Neuronal stem cell (in vitro differentiated cells): ENCODE data around the gene PIGX. TPM values are rescaled to one million over a fixed set of nuclear protein-coding genes. Genes with fewer than 3 reads are reported as not detected.

ENCODE experiments used
- DNase-seq: peaks from one replicate; pipeline ENCODE4 v3.0.0-alpha.2; 2013; ENCODE audit warnings: low spot score
- H2AFZ ChIP-seq: one replicate; pipeline ENCODE4 v1.6.1; 2013; ENCODE audit warnings: mild to moderate bottlenecking, low read length, inconsistent platforms
- H2AK5ac ChIP-seq: 2 replicates; pipeline ENCODE4 v1.6.1; 2013; ENCODE audit warnings: low read depth, mild to moderate bottlenecking, inconsistent platforms, low read length, moderate library complexity, mixed read lengths
- H2BK120ac ChIP-seq: 2 replicates; pipeline ENCODE4 v1.6.1; 2013; ENCODE audit warnings: low read depth, mild to moderate bottlenecking, inconsistent platforms, low read length, moderate library complexity, mixed read lengths
- H2BK12ac ChIP-seq: one replicate; pipeline ENCODE4 v1.6.1; 2013; ENCODE audit warnings: low read length, inconsistent platforms
- H2BK15ac ChIP-seq: 2 replicates; pipeline ENCODE4 v1.6.1; 2013; ENCODE audit warnings: mild to moderate bottlenecking, low read length, inconsistent platforms, mixed read lengths
- H2BK5ac ChIP-seq: one replicate; pipeline ENCODE4 v1.6.1; 2013; ENCODE audit warnings: inconsistent platforms, mild to moderate bottlenecking, low read length, moderate library complexity
- H3K14ac ChIP-seq: one replicate; pipeline ENCODE4 v1.6.1; 2013; ENCODE audit warnings: low read length, inconsistent platforms
- H3K18ac ChIP-seq: 2 replicates; pipeline ENCODE4 v1.6.1; 2013; ENCODE audit warnings: low read length, inconsistent platforms
- H3K23ac ChIP-seq: 2 replicates; pipeline ENCODE4 v1.6.1; 2013; ENCODE audit warnings: low read depth, mild to moderate bottlenecking, mixed read lengths, low read length, inconsistent platforms; ENCODE audit not compliant: poor library complexity
- H3K27ac ChIP-seq: replicated peaks from 3 replicates; pipeline ENCODE4 v1.5.1; 2013; ENCODE audit warnings: low read length, inconsistent platforms
- H3K27me3 ChIP-seq, 3 experiments: 2 replicates each; pipeline ENCODE4 v1.6.1; 2013; ENCODE audit warnings: low read length in 3 of 3, mild to moderate bottlenecking in 2 of 3, inconsistent platforms in 1 of 3, low read depth in 1 of 3, mixed read lengths in 1 of 3, moderate library complexity in 1 of 3; ENCODE audit not compliant: control insufficient read depth in 3 of 3, insufficient read depth in 3 of 3
- H3K36me3 ChIP-seq, 2 donors: replicated peaks in 1 of 2; 2 replicates each; pipeline ENCODE4 v1.6.1; 2013; ENCODE audit warnings: low read length in 2 of 2; ENCODE audit not compliant: control insufficient read depth in 2 of 2, insufficient read depth in 2 of 2
- H3K4ac ChIP-seq: 2 replicates; pipeline ENCODE4 v1.6.1; 2013; ENCODE audit warnings: inconsistent platforms, mild to moderate bottlenecking, low read length, moderate library complexity
- H3K4me1 ChIP-seq, 2 donors: 1 replicate in 1 of 2; 2 replicates in 1 of 2; pipeline ENCODE4 v1.6.1; 2013; ENCODE audit warnings: low read length in 2 of 2, low read depth in 1 of 2; ENCODE audit not compliant: control insufficient read depth in 2 of 2, insufficient read depth in 1 of 2
- H3K4me2 ChIP-seq: one replicate; pipeline ENCODE4 v1.6.1; 2013; ENCODE audit warnings: mild to moderate bottlenecking, low read length, inconsistent platforms; ENCODE audit not compliant: insufficient read depth, poor library complexity, severe bottlenecking
- H3K4me3 ChIP-seq, 2 donors: 2 replicates each; pipeline ENCODE4 v1.5.1; 2013; ENCODE audit warnings: low read length in 2 of 2, mild to moderate bottlenecking in 2 of 2, inconsistent platforms in 1 of 2, moderate library complexity in 1 of 2
- H3K79me1 ChIP-seq: one replicate; pipeline ENCODE4 v1.6.1; 2013; ENCODE audit warnings: low read depth, mild to moderate bottlenecking, inconsistent platforms, low read length, moderate library complexity
- H3K9ac ChIP-seq: one replicate; pipeline ENCODE4 v1.6.1; 2013; ENCODE audit warnings: mild to moderate bottlenecking, low read depth, low read length, inconsistent platforms; ENCODE audit not compliant: poor library complexity
- H3K9me3 ChIP-seq, 2 donors: replicated peaks in 1 of 2; 2 replicates each; pipeline versions ENCODE3 to v1.6.1; 2013; ENCODE audit warnings: low read length in 2 of 2, mild to moderate bottlenecking in 2 of 2, inconsistent platforms in 1 of 2, low read depth in 1 of 2, mixed read lengths in 1 of 2, moderate library complexity in 1 of 2; ENCODE audit not compliant: control insufficient read depth in 2 of 2, insufficient read depth in 1 of 2
- H4K8ac ChIP-seq: one replicate; pipeline ENCODE4 v1.6.1; 2013; ENCODE audit warnings: low read depth, mild to moderate bottlenecking, inconsistent platforms, low read length, moderate library complexity
- H4K91ac ChIP-seq: one replicate; pipeline ENCODE4 v1.6.1; 2013; ENCODE audit warnings: low read length, low read depth, mild to moderate bottlenecking, inconsistent platforms; ENCODE audit not compliant: poor library complexity
- WGBS, 2 donors: extraction: QIAGEN DNeasy Blood & Tissue Kit; methylation state at CpG; one replicate each; pipeline ENCODE4 v1.1.7; 2013; ENCODE audit warnings: missing lambda C conversion rate in 2 of 2, mixed read lengths in 1 of 2; ENCODE audit not compliant: insufficient read length in 2 of 2, insufficient replicate concordance in 1 of 2; ENCODE audit errors: extremely low coverage in 2 of 2; 5-methylcytosine and 5-hydroxymethylcytosine counted together
- polyA plus RNA-seq, 2 experiments: library from polyadenylated mRNA; stranded (reverse); fragments of 200-250 nt; gene quantifications; one replicate each; pipeline ENCODE4 v1.2.3, GENCODE V29; 2013

PIGX gene
- 29.8 TPM for polyA plus RNA-seq (2013, experiment 1 of 2)
- polyA plus RNA-seq (2013, experiment 2 of 2) = 28.3 TPM

DNA sequence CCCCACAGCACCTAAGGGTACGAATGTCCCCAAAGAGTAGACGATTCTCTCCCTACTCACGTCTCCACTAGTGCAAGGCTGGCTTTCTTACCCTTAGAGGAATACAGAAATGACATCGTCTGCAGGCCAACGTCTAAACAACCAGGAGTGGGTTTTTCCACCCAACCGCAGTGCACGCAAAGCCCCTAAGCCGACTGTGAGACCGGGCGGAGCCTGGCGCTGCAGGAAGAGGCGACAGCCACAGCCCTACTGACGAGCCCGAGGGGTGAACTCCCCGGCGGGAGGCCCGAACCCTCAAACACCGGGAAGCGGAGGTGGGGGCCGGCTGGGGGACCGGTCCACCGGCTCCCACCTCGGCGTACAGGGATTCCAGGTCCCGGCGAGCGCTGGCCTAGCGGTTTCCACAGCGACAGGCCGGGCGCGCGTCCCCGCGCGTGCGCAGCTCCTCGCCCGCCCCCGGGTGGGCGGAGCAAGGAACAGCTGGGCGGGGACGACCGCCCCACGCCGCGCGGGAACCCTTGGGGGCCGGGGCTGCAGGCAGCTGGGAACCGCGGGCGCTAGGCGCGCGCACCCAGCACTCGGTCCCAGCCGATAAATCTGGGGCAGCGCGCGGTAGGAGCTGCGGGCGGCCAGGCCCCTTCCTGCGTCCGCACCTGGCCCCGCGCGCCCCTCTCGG is at the start of gene PIGX, which contains the start of gene CEP19:
Gene PIGX, plus strand, starts transcription at position 540 of the 676 bp plus-strand sequence.
Gene CEP19, minus strand, starts transcription at position 413 of the 676 bp plus-strand sequence. CDS start 3,593 bp downstream, outside the sequence.
- DNase-seq = peak; percentile 86
- H3K9ac ChIP-seq = peak within 1 kb of the TSS; percentile 91
- no peak within 1 kb of the TSS for H2BK15ac ChIP-seq
- H3K4me1 ChIP-seq = peaks cover 0 to 2% of the 10 kb centered on the region in 2 donors
- H3K4ac ChIP-seq = no peak within 1 kb of the TSS
- H2BK12ac ChIP-seq = no peak within 1 kb of the TSS
- peak within 1 kb of the TSS; percentile 68 for H3K27ac ChIP-seq
- H3K18ac ChIP-seq = peak within 1 kb of the TSS; percentile 96
- peak within 1 kb of the TSS; percentile 80 for H2BK5ac ChIP-seq
- H3K14ac ChIP-seq = no peak within 1 kb of the TSS
- peak within 1 kb of the TSS; percentile 82 for H3K23ac ChIP-seq
- H3K27me3 ChIP-seq = no peaks in the 10 kb centered on the region
- H3K79me1 ChIP-seq = no peaks in the 10 kb centered on the region
- no peak within 1 kb of the TSS for H4K91ac ChIP-seq
- no peak within 1 kb of the TSS for H2BK120ac ChIP-seq
- no peaks in the 10 kb centered on the region for H3K36me3 ChIP-seq
- peak within 1 kb of the TSS; percentile 99 for H2AFZ ChIP-seq
- no peak within 1 kb of the TSS for H2AK5ac ChIP-seq
- no CpG with 5 or more reads among the region's 68 CpGs for WGBS, 2 donors
- peak within 1 kb of the TSS; percentile 75 for H3K4me2 ChIP-seq
- H4K8ac ChIP-seq = no peak within 1 kb of the TSS
- no peaks in the 10 kb centered on the region for H3K9me3 ChIP-seq
- H3K4me3 ChIP-seq = peak within 1 kb of the TSS; percentile 64 to 92

- Histone ChIP-seq H3K36me3 (peaks cover 0 to 2% of the 10 kb centered on the region in 2 donors), H3K79me1 (no peaks in the 10 kb centered on the region), H2AK5ac (no peak overlapping the region), H2BK15ac (peak overlapping the region; percentile 1), H3K4me2 (no peak overlapping the region), H4K91ac (no peak overlapping the region), H4K8ac (no peak overlapping the region), H3K9me3 (peaks cover 0 to 2% of the 10 kb centered on the region in 2 donors), H3K23ac (no peak overlapping the region), H3K14ac (no peak overlapping the region), H2AFZ (no peak overlapping the region), H3K18ac (peak overlapping the region; percentile 1), H3K27me3 (peaks cover 0 to 2% (median 0%) of the 10 kb centered on the region in 3 experiments), H2BK12ac (no peak overlapping the region), H3K4ac (no peak overlapping the region), H2BK120ac (no peak overlapping the region), H3K9ac (no peak overlapping the region), H3K27ac (peak overlapping the region; percentile 9), H2BK5ac (no peak overlapping the region), H3K4me1 (peaks cover 4 to 11% of the 10 kb centered on the region in 2 donors), H3K4me3 (no peak overlapping the region)
- WGBS, 2 donors = no CpG with 5 or more reads among the region's 15 CpGs
- no peak for DNase-seq
Observed at GRCh38 chr3:196662711-196663571, 49.2 kb upstream of the PIGX start.

DNA sequence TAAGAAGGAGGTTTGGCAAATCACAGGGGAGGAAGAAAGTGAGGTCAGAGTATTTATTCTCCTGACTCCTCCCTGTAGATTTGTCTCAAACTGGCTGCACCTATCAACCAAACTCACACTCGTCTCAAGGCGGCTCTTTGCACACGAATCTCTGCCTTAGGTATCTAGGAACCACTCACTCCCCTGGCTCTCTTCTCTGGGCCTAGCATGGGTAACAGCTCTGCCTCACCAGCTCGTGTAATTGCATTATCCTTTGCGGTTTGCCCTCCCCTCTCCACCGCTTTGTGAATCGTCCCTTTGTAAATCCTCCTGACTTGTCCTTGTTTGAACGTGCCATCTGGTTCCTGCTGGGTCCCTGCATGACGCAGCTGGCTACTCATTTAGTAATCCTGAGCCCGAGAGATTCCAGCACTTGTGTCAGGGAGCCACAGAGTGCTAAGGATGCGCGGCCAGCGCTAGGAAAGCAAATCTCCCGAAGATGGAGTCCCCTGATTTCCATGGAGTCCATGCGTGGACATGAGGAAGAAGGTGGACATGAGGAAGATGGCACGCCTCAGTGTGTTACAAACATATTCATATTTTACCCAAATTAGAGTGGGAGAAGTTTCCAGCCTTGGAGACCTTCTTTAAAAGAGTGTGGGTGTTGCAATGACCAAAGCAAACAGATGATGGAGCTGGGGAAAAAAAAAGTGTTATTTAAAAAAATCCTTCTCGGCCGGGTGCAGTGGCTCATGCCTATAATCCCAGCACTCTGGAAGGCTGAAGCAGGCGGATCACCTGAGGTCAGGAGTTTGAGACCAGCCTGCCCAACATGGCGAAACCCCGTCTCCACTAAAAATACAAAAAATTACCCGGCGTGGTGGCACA is 45.9 kb upstream of the PIGX start:
- peak; percentile 85 for DNase-seq
- Histone ChIP-seq H3K9me3 (no peaks in the 10 kb centered on the region), H2BK15ac (no peak overlapping the region), H3K4me1 (peaks cover 11 to 14% of the 10 kb centered on the region in 2 donors), H3K4ac (no peak overlapping the region), H3K36me3 (no peaks in the 10 kb centered on the region), H3K4me3 (peak overlapping the region in 1 of 2 donors; percentile 5), H3K23ac (no peak overlapping the region), H2BK5ac (no peak overlapping the region), H2BK120ac (no peak overlapping the region), H2AFZ (peak overlapping the region; percentile 70), H3K27ac (peak overlapping the region; percentile 95), H3K14ac (no peak overlapping the region), H2AK5ac (no peak overlapping the region), H4K8ac (no peak overlapping the region), H2BK12ac (no peak overlapping the region), H3K79me1 (no peaks in the 10 kb centered on the region), H3K4me2 (peak overlapping the region; percentile 35), H3K27me3 (peaks cover 0 to 2% (median 0%) of the 10 kb centered on the region in 3 experiments), H3K18ac (peak overlapping the region; percentile 85), H4K91ac (no peak overlapping the region), H3K9ac (no peak overlapping the region)
- whole genome bisulfite sequencing, 2 donors = no CpG with 5 or more reads among the region's 23 CpGs
